SK-N-MC (cell line): ENCODE results near the gene PIK3CD.

Experiments used
- EZH2 ChIP-seq: fragments of 200-600 bp; sonication (generic); IDR thresholded peaks from one replicate; pipeline ENCODE4 v1.6.1; 2017; ENCODE audit warnings: antibody characterized with exemption
- POLR2AphosphoS5 ChIP-seq: IDR thresholded peaks from 2 replicates; pipeline ENCODE4 v1.6.1; 2012; ENCODE audit warnings: mild to moderate bottlenecking, low read depth, low read length, borderline replicate concordance

- no peak for TF ChIP-seq POLR2AphosphoS5
- no peak for TF ChIP-seq EZH2
Measured at GRCh38 chr1:9723068-9723805, 71.7 kb downstream of the PIK3CD start.
